ENCODE results near the gene SCYL2.
"Not testable (repeated sequence)": the region's sequence is repeated elsewhere in the genome, so short reads cannot be mapped to it uniquely, and the experiment has no call there.

Gene SCYL2

DNA sequence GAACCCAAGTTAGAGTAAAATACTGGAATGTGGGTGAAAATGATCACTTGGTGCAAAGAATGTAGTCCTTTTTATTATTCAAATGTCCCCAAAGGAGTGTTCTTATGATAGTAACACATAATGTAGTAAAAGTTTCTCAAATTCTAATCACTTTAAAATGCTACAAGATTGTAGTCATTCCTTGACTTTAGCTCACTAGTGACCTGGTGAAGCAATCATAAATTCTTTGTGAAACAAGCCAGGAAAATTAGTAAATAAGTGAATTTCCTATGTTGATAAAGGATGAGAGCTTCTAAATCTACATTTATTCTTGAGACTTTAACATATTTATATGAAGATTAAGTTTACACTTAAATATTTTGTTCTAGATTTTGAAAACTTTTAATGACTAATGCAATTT is 59.2 kb downstream of the SCYL2 start:
- no peak for DNase-seq

DNA sequence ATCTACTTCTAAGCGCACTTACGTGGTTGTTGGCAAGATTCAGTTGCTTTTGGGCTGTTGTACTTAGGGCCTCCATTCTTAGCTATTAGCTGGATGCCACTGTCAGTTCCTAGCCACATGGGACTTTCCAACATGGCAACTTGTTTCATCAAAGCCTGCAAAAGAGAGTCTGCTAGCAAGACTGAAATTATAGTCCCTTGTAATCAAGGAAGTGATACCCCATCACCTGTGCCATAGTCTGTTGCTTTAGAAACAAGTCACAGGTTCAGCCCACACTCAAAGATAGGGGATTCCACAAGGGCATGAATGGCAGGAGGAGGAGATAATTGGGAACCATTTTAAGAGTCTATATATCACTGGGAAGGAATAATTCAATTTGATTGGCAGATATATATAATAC is 62.8 kb downstream of the SCYL2 start:
- DNase-seq, result no peak

DNA sequence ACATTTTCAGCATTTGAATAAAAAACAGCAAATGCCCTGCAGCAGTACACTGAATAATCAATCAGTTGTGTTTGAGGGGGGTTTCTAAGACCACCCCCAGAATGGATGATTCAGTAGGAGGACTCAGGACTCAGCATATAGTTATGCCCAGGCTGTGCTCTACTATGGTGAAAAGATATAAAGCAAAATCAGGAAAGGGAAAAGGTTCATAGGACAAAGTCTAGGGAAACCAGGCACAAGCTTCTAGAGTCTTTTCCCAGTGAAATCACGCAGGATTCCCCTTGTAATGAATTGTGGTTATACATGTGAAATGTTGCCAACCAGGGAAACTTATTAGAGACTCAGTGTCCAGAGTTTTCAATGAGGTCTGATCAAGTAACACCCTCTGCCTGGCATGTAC is 64.9 kb downstream of the SCYL2 start:
- no peak for DNase-seq

DNA sequence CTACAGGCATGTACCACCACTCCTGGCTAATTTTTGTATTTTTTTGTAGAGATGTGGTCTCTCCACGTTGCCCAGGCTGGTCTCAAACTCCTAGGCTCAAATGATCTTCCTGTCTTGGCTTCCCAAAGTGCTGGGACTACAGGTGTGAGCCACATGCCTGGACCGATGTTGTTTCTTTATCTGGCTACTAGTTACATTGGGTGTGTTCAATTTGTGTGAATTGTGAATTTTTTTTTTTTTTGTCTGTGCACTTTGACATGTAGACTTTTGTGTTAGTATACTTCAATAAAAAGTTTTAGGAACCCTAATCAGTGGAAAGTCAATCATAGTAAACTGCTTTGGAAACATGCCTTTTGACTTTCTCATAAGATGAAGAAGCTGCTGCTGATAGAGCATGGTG is 65.9 kb downstream of the SCYL2 start:
- DNase-seq, result no peak

DNA sequence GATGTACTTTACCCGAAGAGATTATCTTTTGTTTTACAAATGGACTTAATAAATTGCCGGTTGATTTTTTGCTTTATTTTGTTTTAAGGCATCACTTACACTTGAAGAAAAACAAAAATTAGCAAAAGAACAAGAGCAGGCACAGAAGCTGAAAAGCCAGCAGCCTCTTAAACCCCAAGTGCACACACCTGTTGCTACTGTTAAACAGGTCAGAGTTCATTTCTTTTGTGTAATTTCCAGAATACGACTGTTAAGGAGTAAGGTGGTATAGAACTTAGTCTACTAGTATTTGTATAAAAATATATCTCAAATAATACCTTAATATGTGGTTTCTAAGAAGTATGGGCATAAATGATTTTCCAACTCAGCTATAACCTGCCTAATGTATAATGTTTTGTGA is 70.3 kb downstream of the SCYL2 start:
- DNase-seq, result no peak

DNA sequence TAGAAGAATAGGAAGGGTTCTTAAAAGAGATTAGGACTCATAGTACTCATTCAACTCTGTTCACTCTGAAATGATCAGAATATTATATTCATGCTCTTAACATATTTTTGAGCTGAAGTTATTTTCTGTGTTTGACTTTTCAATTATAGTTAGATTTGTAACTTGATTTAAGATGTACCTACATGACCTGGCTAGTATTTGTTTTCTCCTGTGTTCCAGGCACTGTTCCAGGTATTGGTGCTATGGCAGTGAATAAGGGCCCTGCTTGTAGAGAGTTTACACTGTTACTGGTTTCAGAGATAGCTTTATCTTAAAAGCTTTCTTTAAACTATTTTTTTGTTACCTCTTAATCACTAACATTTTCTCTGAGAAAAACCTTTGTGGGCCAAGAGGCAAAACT is 70.8 kb downstream of the SCYL2 start:
- DNase-seq, result no peak

DNA sequence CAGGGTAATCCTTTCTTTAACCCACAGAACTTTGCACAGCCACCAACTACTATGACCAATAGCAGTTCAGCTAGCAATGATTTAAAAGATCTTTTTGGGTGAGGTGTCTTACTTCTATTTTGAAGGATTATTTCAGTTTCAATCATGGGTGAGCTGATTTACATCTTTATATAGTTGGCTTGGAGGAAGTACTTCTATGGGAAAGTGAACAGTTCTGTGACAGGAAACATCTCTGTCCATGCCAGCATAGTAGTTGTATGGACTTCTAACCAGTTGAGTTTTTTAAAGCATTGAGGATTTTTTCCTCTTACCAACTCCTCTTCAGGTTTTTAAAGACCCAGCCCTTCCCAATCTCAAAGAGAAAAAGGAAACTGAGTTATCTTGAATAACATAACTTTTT is 72.1 kb downstream of the SCYL2 start:
- DNase-seq, result no peak

DNA sequence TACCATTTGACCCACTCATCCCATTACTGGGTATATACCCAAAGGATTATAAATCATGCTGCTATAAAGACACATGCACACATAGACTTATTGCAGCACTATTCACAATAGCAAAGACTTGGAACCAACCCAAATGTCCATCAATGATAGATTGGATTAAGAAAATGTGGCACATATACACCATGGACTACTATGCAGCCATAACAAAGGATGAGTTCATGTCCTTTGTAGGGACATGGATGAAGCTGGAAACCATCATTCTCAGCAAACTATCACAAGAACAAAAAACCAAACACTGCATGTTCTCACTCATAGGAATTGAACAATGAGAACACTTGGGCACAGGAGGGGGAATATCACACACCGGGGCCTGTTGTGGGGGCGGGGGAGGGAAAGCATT is 75.9 kb downstream of the SCYL2 start:
- not testable (repeated sequence) for DNase-seq

DNA sequence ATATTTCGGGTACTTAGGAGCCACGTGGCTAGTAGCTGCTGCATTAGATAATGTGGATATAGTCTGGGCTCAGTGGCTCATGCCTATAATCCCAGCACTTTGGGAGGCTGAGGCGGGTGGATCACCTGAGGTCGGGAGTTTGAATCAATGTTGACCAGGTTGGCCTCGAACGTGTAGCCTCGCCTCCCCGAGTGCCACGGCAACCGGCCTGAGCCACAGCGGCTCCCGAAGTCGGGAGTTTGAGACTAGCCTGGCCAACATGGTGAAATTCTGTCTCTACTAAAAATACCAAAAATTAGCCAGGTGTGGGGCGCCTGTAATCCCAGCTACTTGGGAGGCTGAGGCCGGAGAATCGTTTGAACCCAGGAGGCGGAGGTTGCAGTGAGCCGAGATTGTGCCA is 77.4 kb downstream of the SCYL2 start:
- not testable (repeated sequence) for DNase-seq

DNA sequence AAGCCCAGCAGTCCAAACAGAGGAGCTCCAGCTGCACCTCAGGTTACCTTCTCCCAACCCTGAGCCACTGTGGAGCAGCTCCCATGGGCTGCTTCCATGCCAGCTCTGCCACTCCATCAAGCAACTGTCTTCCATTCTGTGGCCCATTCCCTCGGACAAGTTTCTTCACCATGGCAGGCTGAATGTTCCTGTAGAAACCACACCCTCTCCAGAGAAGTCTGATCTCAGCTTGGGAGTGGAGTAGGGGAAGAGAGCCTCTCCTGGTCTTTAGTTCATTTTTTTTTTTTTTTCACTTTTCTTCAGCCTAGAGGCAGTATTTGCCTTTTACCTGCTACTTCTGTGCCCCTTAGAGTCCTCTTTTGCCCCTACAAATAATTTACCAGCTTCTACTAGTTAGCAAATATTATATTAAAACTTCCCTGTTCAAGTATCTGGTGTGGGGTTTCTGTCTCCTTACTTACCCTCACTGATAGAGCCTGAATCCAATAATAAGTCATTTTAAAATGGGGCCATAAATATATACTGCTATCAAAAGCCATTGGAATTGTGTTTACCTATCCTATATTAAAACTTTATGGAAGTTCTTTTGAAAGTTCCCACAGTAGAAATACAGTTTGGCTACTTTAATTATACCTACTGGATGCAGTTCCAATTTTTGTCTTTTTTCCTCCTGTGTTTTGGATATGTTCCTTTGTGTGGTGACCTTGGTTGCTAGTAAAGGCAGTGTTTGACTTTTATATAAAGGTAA is 78.2 kb downstream of the SCYL2 start:
- no peak for DNase-seq

DNA sequence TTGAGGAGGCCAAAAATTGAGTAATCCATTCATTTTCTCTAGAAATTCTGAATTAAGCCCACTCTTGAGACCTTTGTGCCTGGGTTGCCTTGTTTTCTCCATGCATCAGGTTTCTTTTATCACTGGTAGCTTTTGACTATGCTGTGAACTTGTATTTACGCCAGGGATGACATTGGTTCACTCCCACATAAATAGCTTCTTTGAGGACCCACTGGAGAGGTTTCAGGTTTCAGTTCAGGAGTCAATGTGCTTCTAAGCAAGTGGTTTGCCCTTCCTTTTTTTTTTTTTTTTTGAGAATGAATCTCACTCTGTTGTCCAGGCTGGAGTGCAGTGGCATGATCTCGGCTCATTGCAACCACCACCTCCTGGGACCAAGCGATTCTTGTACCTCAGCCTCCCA is 79.7 kb downstream of the SCYL2 start:
- DNase-seq, result no peak

DNA sequence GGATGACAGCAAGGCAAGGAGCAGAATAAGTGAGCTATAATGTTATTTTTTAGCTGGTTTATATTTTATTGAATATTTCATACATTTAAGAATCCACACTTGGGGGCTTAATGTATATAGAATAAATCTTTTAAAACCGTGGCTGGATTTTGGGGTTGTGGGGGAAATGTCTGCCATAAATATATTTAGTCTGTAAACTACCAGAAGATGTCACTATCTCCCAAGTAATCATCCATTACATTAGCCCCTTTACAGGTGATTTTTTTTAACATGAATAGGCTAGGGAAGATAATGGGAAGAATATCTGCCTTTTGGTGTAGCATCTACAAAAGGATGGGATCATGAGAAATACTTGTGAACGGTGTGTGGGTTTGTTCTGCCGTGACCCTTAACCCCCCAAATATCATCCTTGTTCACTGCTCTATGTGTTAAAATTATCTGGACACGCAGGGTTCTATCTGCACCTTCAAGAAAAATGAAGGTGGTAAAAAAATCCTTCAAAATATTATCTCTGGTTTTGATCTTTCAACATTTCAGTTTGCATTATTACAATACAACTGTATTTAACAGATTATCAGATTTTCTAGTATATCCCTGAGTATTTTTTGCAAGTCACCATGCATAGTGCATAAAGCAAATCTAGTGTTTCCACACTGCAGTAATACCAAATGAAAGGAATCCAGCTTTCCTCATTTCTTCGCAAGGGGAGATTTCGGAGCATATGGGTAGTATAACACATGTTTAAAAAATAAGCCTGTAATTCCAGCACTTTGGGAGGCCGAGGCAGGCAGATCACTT is 81.9 kb downstream of the SCYL2 start:
- DNase-seq, result no peak

DNA sequence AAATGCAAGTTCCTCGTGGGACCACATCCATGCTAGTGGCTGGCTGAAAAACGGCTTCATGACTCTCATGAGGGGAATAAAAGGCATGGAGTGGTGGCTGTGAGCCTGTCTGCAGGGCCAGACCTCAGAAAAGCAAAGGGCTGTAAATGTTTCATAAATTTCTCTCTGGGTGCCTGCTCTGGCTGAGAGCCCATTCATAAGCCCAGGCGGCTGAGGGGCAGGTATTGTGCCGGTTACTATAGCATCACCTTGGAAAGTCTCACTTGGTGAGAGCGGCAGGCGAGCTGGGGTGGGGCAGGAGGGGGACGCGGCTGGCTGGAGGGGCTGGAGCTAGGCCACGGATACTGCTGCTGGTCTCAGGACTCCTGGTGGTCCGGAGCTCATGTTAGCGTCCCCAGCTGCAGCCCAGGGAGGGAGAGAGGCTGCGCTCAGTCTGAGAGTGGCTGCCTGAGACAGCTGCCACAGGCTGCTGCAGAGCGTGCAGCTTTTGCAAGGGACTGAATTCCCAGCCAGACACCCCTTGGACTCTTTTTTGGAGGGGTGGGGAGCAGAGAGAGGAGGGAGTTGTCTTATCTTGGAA is 89.8 kb downstream of the SCYL2 start, which contains the start of gene SLC17A8:
Gene SLC17A8 (plus strand): TSS at position 431 of the 580 bp plus-strand sequence. CDS start 318 bp downstream, outside the sequence.
- no peak for DNase-seq

DNA sequence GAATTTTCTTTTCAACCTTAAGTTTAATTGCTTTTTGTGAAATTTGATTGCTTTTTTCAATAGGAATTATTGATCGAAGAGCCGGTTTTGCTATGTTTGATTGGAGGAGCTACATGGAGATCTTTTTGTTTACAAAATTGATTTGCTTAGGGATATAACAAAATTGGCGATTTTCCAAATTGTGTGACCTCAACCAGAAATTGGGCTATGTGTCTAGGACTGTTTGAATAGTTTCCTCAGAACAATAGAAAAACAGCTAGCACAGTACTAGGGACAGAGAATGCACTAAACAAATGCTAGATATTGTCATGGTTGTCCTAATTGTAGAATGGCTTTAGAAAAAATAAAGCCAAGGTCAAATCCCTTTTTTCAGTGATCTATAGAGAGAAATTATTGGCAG is 92.3 kb downstream of the SCYL2 start:
- DNase-seq, result no peak

DNA sequence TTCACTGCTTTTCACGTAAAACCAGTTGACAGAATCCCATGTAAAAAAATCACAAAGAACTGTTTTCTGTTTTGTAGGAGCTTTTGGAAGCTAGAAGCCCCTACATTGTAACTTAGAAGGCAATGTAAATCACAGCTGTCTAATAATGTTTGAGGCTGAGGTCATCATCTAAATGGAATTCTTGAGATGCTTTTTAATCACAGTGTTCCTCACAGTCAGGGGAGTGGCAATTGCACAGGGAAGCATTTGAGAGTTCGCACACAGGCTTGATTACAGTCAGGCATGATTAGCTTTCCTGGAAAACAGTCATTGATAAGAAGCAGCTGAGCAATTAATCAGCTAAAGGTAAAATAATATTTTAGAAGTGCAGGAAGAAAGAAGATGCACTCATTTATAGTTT is 92.8 kb downstream of the SCYL2 start:
- no peak for DNase-seq

DNA sequence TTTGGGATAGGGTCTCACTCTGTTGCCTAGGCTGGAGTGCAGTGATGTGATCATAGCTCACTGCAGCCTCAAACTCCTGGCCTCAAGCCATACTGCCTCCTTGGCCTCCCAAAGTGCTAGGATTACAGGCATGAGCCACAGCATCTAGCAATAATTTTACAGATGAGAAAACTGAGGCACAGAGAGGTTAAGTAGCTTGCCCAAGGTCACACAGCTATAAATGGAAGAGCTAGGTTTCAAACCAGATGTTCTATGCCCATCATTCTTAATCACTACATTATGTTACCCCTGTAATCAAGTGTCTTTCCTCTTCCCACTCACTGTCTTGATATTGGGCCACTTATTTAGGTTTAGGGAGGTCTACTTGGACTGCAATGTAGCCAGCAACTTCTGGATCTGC is 93.5 kb downstream of the SCYL2 start:
- no peak for DNase-seq

DNA sequence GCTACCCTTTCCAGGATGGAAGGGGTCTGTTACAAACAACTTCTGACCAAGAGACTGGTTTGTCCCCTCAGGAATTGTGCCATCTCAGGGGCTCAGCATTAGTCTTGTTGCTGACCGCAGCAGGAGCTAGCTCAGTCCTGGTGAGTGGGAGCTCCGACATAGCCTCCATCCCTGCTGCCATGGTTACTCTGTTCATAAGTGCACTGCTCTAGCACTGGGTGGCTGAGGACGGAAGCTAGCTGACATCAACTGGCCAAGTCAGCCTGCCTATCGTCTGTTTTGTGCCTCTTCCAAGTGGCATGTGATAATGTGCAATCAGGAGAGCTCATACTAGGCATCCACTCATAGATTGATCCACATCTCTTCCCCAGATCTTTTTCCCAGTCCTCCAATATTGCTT is 97.3 kb downstream of the SCYL2 start:
- no peak for DNase-seq

DNA sequence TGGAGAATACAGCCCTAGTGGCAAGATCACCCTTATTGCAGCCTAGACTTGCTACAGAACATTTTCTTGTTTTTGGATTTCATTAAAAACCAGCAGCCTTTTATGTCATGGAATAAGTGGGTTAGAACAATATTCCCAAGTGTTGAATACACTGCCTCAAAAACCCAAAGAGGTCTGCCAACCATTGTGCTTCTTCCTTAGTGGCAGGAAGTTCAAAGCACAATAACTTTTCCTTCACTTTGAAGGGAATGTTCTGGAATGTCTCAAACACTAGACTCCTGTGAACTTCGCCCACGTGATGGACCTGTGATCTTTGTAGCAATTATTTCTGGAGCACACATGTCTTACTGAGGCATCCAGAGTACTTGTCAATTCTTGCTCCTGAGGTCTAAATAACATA is 98.4 kb downstream of the SCYL2 start:
- no peak for DNase-seq

DNA sequence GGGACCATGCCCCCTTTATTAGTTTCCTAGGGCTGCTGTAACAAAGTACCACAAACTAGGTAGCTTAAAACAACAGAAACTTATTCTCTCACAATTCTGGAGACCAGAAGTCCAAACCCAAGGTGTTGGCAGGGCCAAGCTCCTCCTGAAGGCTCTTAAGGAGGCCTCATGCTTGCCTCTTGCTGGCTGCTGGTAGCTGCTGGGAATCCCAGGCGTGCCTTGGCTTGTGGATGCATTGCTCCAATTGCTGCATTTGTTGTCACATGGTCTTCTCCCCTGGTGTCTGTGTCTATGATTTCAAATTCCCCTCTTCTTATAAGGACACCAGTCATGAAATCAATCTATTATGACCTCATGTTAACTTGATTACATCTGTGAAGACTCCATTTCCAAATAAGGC is 101.1 kb downstream of the SCYL2 start:
- DNase-seq, result no peak

DNA sequence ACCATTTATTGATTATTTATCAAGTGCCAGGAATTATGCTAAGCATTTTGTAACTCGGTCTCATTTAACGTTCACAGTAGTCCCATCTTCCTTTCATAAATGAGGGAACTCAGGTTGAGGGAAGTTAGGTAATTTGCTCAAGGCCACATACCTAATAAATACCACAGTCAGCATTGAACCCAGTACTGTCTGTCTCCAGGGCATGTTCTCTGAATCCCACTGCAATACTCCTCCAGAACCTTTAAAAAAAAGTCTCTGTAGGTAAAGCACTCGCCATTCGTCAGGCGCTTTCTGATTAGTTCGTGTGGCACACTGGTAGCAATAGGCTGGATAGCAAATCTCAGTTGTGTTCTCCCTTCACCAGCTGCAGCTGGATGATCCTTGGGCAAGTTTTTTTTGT is 104.2 kb downstream of the SCYL2 start:
- DNase-seq, result no peak

DNA sequence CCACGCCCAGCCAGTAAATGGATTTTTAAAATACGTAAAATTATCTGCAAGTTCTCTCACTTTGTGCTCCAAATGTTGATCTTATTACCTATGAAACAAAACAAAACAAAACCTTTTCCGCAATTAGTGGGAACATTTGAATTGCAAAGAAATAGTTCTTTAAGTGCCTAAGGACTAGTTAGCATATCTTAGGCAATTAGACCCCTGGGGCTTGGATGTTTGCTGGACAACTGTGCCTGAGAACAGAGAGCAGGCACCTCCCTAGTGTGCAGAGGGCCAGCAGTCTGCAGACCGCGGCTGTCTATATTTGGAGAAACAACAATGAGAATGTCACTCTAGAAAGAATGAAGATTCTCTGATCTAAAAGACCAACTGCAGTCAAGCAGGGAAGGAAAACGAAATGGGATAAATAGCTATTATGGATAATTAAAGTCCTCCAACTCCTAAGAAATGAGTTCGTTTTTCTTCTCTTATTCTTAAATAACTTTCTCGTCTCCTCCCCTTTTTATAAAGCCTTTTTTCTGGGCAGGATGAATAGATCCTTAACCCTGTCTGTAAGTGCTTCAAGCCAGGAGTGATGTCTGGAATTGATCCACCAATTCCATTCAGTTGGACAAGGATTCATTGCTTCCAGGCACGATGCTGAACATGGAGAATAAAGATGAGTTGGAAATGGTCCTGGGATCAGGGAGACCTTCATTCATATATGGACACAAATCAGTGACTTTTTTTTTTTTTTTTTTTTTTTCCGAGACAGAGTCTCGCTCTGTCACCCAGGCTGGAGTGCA is 106.1 kb downstream of the SCYL2 start:
- DNase-seq, result no peak

DNA sequence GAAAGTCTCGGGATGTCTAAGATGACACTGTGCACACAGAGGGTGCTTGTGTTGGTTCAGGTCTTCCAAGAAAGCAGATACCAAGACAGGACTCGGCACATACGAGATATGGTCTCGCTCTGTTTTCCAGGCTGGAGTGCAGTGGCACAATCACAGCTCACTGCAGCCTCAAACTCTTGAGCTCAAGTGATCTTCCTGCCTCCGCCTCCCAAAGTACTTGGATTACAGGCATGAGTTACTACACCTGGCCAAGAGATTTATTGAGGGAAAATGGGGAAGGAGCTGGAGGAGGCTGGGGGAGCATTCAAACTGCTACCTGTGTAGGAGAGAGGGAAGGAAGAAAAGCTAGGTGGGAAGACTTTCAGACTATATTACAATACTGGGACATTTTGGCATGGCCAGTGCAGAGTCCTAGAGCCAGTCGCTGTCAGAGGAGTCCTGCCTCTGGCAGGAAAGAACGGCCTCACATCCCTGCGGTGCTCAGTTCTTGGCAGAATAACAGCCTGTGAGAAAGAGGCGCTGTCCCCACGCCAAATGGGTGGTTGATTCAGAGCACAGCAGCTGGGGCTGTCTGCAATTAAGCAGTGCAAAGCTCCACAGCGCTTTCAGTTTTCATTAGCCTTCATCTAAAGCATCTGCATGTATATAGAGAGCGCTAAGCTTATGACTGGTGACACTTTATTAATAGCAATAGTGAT is 108.2 kb downstream of the SCYL2 start:
- no peak for DNase-seq

DNA sequence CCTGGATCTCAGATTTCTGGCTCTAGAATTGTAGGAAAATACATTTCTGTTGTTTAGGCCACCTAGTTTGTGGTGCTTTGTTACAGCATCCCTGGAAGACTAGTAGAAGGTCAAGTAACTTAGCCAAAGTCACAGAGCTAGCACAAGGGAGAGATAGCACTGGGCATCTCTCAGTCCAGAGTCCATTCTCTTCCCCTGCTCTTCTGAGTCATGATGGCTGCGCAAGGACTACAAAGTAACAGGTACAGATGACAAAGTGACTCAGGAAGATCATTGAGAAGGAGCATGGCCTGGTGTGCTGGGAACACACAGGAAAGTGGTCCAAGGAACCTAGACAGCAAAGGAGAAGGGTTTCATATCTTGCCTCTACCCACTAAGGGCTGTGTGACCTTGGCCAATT is 109.2 kb downstream of the SCYL2 start:
- DNase-seq, result no peak
